ENCODE results near the gene ATF1. TPM values are rescaled to one million over a fixed set of nuclear protein-coding genes. Genes with fewer than 3 reads are reported as not detected.
"Not testable (repeated sequence)": the region's sequence is repeated elsewhere in the genome, so short reads cannot be mapped to it uniquely, and the experiment has no call there.

The ATF1 gene
- total RNA-seq, 1 donor from 2014 or later = 41.0 TPM

GRCh38 chr12:50790081-50790480 lies 26.2 kb downstream of the ATF1 start:
- intact Hi-C loops (cut with micrococcal nuclease) = no loop called here

GRCh38 chr12:50799908-50800307 lies 36.0 kb downstream of the ATF1 start:
- intact Hi-C loops (cut with micrococcal nuclease) = no loop called here

GRCh38 chr12:50803230-50803875 lies 39.5 kb downstream of the ATF1 start:
- intact Hi-C loops (cut with micrococcal nuclease) = no loop called here

GRCh38 chr12:50806176-50806575 lies 42.3 kb downstream of the ATF1 start:
- intact Hi-C loops (cut with micrococcal nuclease) = no loop called here

GRCh38 chr12:50809131-50809530 lies 45.2 kb downstream of the ATF1 start:
- intact Hi-C loops (cut with micrococcal nuclease) = not testable (repeated sequence)

GRCh38 chr12:50814921-50815320 lies 51.0 kb downstream of the ATF1 start:
- intact Hi-C loops (cut with micrococcal nuclease) = not testable (repeated sequence)

GRCh38 chr12:50820177-50820576 lies 56.3 kb downstream of the ATF1 start:
- intact Hi-C loops (cut with micrococcal nuclease) = no loop called here

GRCh38 chr12:50822082-50822481 lies 58.2 kb downstream of the ATF1 start:
- intact Hi-C loops (cut with micrococcal nuclease) = no loop called here

GRCh38 chr12:50823724-50824123 lies 59.8 kb downstream of the ATF1 start:
- intact Hi-C loops (cut with micrococcal nuclease) = loop anchor here (2.0 kb wide), 2 partner anchors 155 to 201 kb away; no protein-coding TSS in a partner anchor

GRCh38 chr12:50824914-50825313 lies 61.0 kb downstream of the ATF1 start:
- intact Hi-C loops (cut with micrococcal nuclease) = loop anchor here (1.0 to 2.0 kb wide), 12 partner anchors 60 to 527 kb away; partner anchors contain the start of genes CSRNP2, DIP2B and TFCP2

- intact Hi-C loops (cut with micrococcal nuclease) = loop anchor here (1.0 to 2.0 kb wide), 12 partner anchors 60 to 527 kb away; partner anchors contain the start of genes CSRNP2, DIP2B and TFCP2
Measured at GRCh38 chr12:50825372-50825838, 61.5 kb downstream of the ATF1 start.

GRCh38 chr12:50828121-50828520 lies 64.2 kb downstream of the ATF1 start:
- intact Hi-C loops (cut with micrococcal nuclease) = no loop called here

- intact Hi-C loops (cut with micrococcal nuclease) = no loop called here
Measured at GRCh38 chr12:50828886-50829285, 65.0 kb downstream of the ATF1 start.

- intact Hi-C loops (cut with micrococcal nuclease) = not testable (repeated sequence)
Measured at GRCh38 chr12:50833801-50834200, 69.9 kb downstream of the ATF1 start.

- intact Hi-C loops (cut with micrococcal nuclease) = no loop called here
Measured at GRCh38 chr12:50839042-50839441, 75.1 kb downstream of the ATF1 start.

- intact Hi-C loops (cut with micrococcal nuclease) = no loop called here
Measured at GRCh38 chr12:50840809-50841487, 77.0 kb downstream of the ATF1 start.

GRCh38 chr12:50841716-50842531 lies 78.0 kb downstream of the ATF1 start:
- intact Hi-C loops (cut with micrococcal nuclease) = no loop called here

GRCh38 chr12:50842637-50843493 lies 79.0 kb downstream of the ATF1 start, which contains the start of gene TMPRSS12:
TMPRSS12 (plus strand) TSS chr12:50842926; CDS start chr12:50842965, 39 bp downstream.
- intact Hi-C loops (cut with micrococcal nuclease) = no loop called here

- intact Hi-C loops (cut with micrococcal nuclease) = no loop called here
Measured at GRCh38 chr12:50845021-50845647, 81.2 kb downstream of the ATF1 start.

- intact Hi-C loops (cut with micrococcal nuclease) = no loop called here
Measured at GRCh38 chr12:50848963-50849362, 85.1 kb downstream of the ATF1 start.
